Adrenal gland (tissue), 12 donors: ENCODE measurements around the gene C14orf132. TPM values are rescaled to one million over a fixed set of nuclear protein-coding genes. Genes with fewer than 3 reads are reported as not detected.
"Not testable (repeated sequence)": the region's sequence is repeated elsewhere in the genome, so short reads cannot be mapped to it uniquely, and the experiment has no call there.

Source experiments
- DNase-seq, 7 donors: peaks; one replicate each; pipeline ENCODE4 v3.0.0-alpha.2; 2019 to 2020
- H3K27ac ChIP-seq, 5 donors: fragments of 200-600 bp; sonication (generic) in 4 of 5; 1 replicate in 3 of 5; 2 replicates in 2 of 5; pipeline versions ENCODE4 v1.5.1 to v1.8.0; 2016 to 2020; ENCODE audit warnings: mild to moderate bottlenecking in 1 of 5
- H3K27me3 ChIP-seq: fragments of 200-600 bp; 2 replicates; pipeline ENCODE4 v1.8.0; 2021
- H3K36me3 ChIP-seq, 2 donors: fragments of 200-600 bp; replicated peaks in 1 of 2; 1 replicate in 1 of 2; 2 replicates in 1 of 2; pipeline versions ENCODE4 v1.5.1 to v1.8.0; 2018 to 2022
- H3K4me1 ChIP-seq, 2 donors: fragments of 200-600 bp; replicated peaks in 1 of 2; 1 replicate in 1 of 2; 2 replicates in 1 of 2; pipeline versions ENCODE4 v1.5.1 to v1.8.0; 2018 to 2021
- H3K4me3 ChIP-seq, 4 donors: fragments of 200-600 bp; sonication (generic) in 3 of 4; one replicate each; pipeline ENCODE4 v1.5.1; 2016 to 2018
- H3K9me3 ChIP-seq, 3 donors: fragments of 200-600 bp; sonication (generic) in 1 of 3; replicated peaks in 1 of 3; 1 replicate in 2 of 3; 2 replicates in 1 of 3; pipeline versions ENCODE4 v1.5.1 to v1.8.0; 2016 to 2021
- POLR2A ChIP-seq, 2 donors: fragments of 450-650 bp; IDR thresholded peaks; one replicate each; pipeline ENCODE4 v1.6.1; 2017; ENCODE audit warnings: antibody characterized with exemption in 2 of 2, mild to moderate bottlenecking in 2 of 2, moderate library complexity in 1 of 2
- WGBS, 4 donors: extraction: QIAGEN DNeasy Blood & Tissue Kit in 2 of 4; methylation state at CpG; one replicate each; pipeline versions ENCODE4 v1.1.5 to v1.1.7; 2013 to 2017; 5-methylcytosine and 5-hydroxymethylcytosine counted together
- intact Hi-C, 2 donors: fragments of 100-400 bp; cut with DNase I; formaldehyde crosslinking; loops; one replicate each; pipeline versions ENCODE4 v1.14.1 to v1.15.0; 2022 to 2023
- polyA plus RNA-seq, 3 donors: library from polyadenylated mRNA; stranded (reverse); fragments of 200-250 nt in 2 of 3; fragments of 350-450 nt in 1 of 3; fragmentation: Illumina TruSeq in 1 of 3; extraction: RNeasy Lipid Tissue Mini Kit (QIAGEN cat#74804) in 1 of 3; gene quantifications; one replicate each; pipeline ENCODE4 v1.2.3, GENCODE V29; 2013 to 2014
- total RNA-seq, 9 donors: library from RNA; depleted of rRNA in 4 of 9; stranded (reverse); fragments of >200 nt in 4 of 9; fragments of 120-200 nt in 1 of 9; fragmentation: NEBNext Ultra II Directional in 1 of 9; extraction: Animal tissue kit (Norgen Biotek cat#: 25700) in 1 of 9; gene quantifications; one replicate each; pipeline versions ENCODE4 v1.1.0 to v1.2.4, GENCODE V29; 2013 to 2023
- TF ChIP-seq, protein P1 (sequence below), 6 experiments: fragments of 450-650 bp in 4 of 6; fragments of 200-600 bp in 2 of 6; sonication (generic) in 1 of 6; IDR thresholded peaks; 1 replicate in 5 of 6; 2 replicates in 1 of 6; pipeline versions ENCODE4 v1.5.1 to v1.8.0; 2016 to 2021; ENCODE audit warnings: antibody characterized with exemption in 6 of 6, mild to moderate bottlenecking in 2 of 6, moderate library complexity in 1 of 6
- donor health status: healthy with polysubstance abuse.
- donor health status: Bipolar disorder and iron deficiency.
- donor health status: DM: yes; HTN: yes; CAD: no.
- donor health status: DM: no; HTN: no; CAD: no.
- donor health status: DM: no; HTN: no; CAD: no.
- donor health status: DM: yes; HTN: yes; CAD: no.

The C14orf132 gene
- total and polyA plus RNA-seq, 12 donors, result 4.5 to 34.8 (median 11.8) TPM

DNA sequence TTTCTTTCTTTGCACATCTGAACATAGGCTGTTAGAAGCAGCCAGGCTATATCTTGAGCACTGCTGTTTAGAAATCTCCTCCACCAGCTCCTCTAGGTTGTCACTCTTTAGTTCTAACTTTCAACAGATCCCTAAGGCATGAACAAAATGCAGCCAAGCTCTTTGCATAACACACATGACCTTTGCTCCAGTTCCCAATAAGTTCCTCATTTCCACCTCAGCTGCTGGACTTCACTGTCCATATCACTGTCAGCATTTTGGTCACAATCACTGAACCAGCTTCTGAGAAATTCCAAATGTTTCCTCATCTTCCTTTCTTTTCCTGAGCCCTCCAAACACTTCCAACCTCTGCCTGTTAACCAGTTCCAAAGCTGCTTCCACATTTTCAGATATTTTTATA is 27.6 kb upstream of the C14orf132 start:
- TF ChIP-seq POLR2A (IDR thresholded peaks at IDR 0.05), result no peak
- TF ChIP-seq, protein P1, sequence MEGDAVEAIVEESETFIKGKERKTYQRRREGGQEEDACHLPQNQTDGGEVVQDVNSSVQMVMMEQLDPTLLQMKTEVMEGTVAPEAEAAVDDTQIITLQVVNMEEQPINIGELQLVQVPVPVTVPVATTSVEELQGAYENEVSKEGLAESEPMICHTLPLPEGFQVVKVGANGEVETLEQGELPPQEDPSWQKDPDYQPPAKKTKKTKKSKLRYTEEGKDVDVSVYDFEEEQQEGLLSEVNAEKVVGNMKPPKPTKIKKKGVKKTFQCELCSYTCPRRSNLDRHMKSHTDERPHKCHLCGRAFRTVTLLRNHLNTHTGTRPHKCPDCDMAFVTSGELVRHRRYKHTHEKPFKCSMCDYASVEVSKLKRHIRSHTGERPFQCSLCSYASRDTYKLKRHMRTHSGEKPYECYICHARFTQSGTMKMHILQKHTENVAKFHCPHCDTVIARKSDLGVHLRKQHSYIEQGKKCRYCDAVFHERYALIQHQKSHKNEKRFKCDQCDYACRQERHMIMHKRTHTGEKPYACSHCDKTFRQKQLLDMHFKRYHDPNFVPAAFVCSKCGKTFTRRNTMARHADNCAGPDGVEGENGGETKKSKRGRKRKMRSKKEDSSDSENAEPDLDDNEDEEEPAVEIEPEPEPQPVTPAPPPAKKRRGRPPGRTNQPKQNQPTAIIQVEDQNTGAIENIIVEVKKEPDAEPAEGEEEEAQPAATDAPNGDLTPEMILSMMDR (IDR thresholded peaks at IDR 0.05), result no peak
- intact Hi-C loops, result no loop called here
- Histone ChIP-seq H3K9me3 (peaks cover 0 to 9% (median 0%) of the 10 kb centered on the region in 3 donors), H3K4me1 (no peaks in the 10 kb centered on the region), H3K27me3 (no peaks in the 10 kb centered on the region), H3K27ac (no peak overlapping the region), H3K4me3 (no peak overlapping the region), H3K36me3 (no peaks in the 10 kb centered on the region)
- no peak for DNase-seq

DNA sequence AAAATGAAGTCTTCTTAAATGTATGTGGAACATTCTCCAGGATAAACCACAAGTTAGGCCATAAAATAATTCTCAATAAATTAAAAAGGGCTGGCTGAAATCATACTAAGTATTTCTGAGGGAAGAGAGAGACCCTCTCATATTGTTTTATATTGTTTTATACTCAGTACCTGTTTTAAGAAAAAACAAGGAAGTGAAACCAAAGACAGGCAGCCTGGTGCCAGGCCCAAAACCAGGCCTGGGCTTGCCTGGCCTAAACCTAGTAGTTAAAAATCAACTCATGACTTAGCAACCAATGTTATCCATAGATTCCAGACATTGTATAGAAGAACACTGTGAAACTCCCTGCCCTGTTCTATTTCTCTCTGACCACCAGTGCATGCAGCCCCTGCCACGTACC is 26.4 kb upstream of the C14orf132 start:
- H3K36me3 ChIP-seq, H3K27ac ChIP-seq, H3K4me3 ChIP-seq, DNase-seq, H3K27me3 ChIP-seq, H3K9me3 ChIP-seq, H3K4me1 ChIP-seq, intact Hi-C loops: not testable (repeated sequence)
- 91 to 100% (median 93%) methylated on average over 1 of the region's 1 CpG for WGBS, 4 donors

DNA sequence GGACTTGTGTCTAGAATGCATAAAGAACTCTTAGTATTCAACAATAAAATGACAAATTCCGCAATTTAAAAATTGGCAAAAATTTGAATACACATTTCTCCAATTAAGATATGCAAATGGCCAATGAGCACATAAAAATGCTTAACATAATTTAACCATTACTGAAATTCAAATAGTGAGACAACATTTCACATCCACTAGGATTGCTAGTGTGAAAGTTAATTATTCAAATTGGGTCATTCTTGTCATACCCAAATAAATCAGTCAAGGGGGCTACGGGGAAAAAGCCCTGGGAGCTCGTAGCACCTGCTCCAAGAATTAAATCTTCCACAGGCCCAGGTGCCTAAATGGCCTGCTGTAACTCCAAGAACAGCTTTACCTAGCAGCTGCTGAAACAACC is 25.0 kb upstream of the C14orf132 start:
- DNase-seq, result no peak
- TF ChIP-seq, protein P1 (IDR thresholded peaks at IDR 0.05), result no peak
- TF ChIP-seq POLR2A (IDR thresholded peaks at IDR 0.05), result no peak
- no peak overlapping the region for H3K4me3 ChIP-seq
- intact Hi-C loops, result no loop called here
- H3K36me3 ChIP-seq, result no peaks in the 10 kb centered on the region
- no peak overlapping the region for H3K27ac ChIP-seq
- peaks cover 0 to 9% (median 0%) of the 10 kb centered on the region in 3 donors for H3K9me3 ChIP-seq
- no peaks in the 10 kb centered on the region for H3K4me1 ChIP-seq
- WGBS, 4 donors, result 72 to 78% (median 76%) methylated on average over 3 of the region's 3 CpGs
- no peaks in the 10 kb centered on the region for H3K27me3 ChIP-seq

DNA sequence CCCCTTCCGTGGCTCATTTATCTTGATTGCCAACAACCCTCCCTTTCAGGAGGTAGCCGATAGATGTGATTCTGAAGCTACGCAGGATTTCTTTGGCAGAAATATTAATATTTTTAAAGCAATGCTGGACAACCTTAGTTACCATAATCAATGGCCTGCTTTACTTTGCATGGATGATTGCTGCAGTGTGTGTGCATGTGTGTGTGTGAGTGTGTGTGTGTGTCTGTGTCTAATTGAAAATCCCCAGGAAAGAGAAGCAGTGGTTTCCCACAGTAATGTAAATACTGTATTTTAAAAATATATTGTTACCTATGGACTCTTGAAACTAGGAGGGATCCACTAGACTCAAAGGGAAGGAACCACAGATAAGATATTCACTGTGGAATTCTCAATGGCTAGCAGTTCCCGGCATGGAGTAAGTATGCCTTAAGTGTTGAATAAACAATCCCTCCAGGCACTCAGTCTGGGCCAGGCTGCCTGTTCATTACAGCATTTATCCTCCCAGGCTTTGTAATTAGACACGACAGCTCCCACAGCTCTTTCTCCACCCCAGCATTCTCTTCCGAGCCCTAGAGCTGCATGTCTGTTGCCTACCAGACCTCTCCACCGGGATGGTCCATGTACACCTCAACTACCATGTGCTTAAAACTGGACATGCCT is 22.5 kb upstream of the C14orf132 start:
- TF ChIP-seq, protein P1 (IDR thresholded peaks at IDR 0.05), result no peak
- TF ChIP-seq POLR2A (IDR thresholded peaks at IDR 0.05), result no peak
- no peaks in the 10 kb centered on the region for H3K4me1 ChIP-seq
- no peak for DNase-seq
- intact Hi-C loops, result no loop called here
- no peak overlapping the region for H3K27ac ChIP-seq
- 21 to 35% (median 30%) methylated on average over 7 of the region's 7 CpGs for WGBS, 4 donors
- H3K9me3 ChIP-seq, result no peaks in the 10 kb centered on the region
- no peak overlapping the region for H3K4me3 ChIP-seq
- H3K36me3 ChIP-seq, result no peaks in the 10 kb centered on the region
- peaks cover 5% of the 10 kb centered on the region for H3K27me3 ChIP-seq

DNA sequence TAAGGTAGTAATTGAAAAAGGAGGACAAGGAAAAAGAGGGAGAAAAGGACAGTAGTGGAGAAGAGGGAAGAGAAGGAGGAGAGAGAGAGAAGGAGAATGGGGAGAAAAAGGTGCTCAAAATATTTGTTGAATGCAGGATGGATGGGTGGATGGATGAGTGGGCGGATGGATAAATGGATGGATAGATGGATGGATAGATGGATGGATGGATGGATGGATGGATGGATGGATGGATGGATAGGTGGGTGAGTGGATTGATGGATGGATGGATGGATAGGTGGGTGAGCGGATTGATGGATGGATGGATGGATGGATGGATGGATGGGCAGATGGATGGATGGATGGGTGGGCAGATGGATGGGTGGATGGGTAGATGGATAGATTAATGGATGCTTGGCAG is 21.3 kb upstream of the C14orf132 start:
- no peak for DNase-seq
- intact Hi-C loops, result no loop called here

More for the DNA sequence above, 21.3 kb upstream of the C14orf132 start:
- Histone ChIP-seq H3K36me3 (no peaks in the 10 kb centered on the region), H3K27me3 (peaks cover 5% of the 10 kb centered on the region), H3K27ac (no peak overlapping the region), H3K4me3 (no peak overlapping the region), H3K9me3 (no peaks in the 10 kb centered on the region), H3K4me1 (no peaks in the 10 kb centered on the region)
- WGBS, 4 donors, result 80 to 89% (median 84%) methylated on average over 2 of the region's 2 CpGs
- TF ChIP-seq, protein P1 (IDR thresholded peaks at IDR 0.05), result no peak
- TF ChIP-seq POLR2A (IDR thresholded peaks at IDR 0.05), result no peak
